GM19324 (cell line): ENCODE results near the gene GID8.

Source experiments
- ATAC-seq: cut with Tn5 transposase; IDR thresholded peaks from one replicate; pipeline ENCODE4 v1.9.1; 2021; ENCODE audit warnings: mild to moderate bottlenecking, moderate library complexity; ENCODE audit not compliant: unreplicated experiment, low FRiP score

GID8 gene

DNA sequence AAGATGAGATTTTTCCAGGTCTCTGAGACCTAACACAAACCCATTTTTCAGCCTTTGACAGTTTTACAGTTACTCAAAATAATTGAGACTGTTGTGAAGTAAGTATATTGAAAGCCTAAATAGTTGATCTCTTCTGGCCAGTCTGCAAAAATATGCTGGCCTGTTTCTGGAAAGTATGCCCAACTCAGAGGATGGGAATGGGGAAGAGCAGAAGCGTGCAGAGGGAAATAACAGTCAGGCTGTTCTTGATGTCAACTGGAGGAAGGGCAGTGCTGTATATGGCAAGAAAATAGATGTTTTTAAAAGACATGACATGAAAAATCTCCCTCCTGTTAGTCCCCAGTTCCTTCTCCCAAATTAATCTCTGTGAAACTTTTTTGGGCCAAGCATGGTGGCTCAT is 3.8 kb downstream of the GID8 start:
- ATAC-seq, result no peak

DNA sequence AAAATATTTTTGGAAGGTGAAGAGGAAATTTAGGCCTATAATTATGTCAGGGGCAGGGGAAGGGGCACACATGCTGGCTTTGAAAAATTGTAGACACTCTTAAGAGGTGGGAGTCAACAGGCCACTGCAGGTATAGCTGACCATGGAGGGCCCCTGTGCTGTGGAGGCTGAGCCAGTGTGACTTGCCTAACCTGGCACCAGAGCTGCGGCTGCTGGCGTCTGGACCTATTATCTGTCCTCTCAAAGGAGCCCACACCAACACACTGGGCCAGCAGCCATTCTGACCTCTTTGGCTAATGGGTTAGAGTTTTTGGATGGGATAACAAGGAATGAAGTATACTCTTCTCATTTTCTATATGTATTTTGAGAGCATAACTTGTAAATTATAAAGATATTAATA is 4.5 kb downstream of the GID8 start:
- ATAC-seq, result no peak

DNA sequence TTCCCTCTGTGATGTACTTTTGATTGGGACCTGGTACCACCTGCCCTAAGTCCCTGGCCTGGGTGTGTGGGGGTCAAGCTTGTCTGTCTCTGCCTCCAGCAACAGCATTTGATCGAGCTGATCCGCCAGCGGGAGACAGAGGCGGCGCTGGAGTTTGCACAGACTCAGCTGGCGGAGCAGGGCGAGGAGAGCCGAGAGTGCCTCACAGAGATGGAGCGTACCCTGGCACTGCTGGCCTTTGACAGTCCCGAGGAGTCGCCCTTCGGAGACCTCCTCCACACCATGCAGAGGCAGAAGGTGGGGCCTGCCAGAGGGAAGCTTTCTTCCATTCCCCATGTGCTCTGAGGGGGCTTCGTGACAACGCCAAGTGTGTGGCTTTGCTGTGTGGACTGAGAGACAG is 5.4 kb downstream of the GID8 start:
- ATAC-seq, result no peak

DNA sequence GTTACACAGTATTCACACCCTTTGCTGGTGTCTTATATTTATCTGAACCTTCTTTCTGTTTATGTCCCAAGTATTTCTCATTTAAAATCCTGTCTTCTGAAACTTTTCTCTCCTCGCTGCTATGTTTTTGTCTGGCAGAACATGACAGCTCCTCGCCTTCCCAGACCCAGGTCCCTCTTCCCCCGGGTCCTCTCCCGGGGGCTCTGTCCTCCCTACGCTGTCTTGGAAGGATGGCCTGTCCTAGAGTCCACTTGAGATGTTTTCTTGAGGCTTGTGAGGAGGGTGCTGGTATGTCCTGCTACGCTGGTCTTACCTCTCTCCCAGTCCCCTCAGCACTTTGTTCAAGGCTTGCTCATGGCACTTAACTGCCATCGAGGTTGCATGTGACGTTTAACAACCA is 6.2 kb downstream of the GID8 start:
- no peak for ATAC-seq

DNA sequence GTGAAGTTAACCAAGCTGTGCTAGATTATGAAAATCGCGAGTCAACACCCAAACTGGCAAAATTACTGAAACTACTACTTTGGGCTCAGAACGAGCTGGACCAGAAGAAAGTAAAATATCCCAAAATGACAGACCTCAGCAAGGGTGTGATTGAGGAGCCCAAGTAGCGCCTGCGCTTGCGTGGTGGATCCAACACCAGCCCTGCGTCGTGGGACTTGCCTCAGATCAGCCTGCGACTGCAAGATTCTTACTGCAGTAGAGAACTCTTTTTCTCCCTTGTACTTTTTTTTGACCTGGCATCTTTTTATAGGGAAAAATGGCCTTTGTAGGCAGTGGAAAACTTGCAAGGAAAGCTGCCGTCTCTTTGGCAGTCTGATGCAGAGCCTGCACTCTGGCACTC is 6.8 kb downstream of the GID8 start:
- ATAC-seq, result no peak

DNA sequence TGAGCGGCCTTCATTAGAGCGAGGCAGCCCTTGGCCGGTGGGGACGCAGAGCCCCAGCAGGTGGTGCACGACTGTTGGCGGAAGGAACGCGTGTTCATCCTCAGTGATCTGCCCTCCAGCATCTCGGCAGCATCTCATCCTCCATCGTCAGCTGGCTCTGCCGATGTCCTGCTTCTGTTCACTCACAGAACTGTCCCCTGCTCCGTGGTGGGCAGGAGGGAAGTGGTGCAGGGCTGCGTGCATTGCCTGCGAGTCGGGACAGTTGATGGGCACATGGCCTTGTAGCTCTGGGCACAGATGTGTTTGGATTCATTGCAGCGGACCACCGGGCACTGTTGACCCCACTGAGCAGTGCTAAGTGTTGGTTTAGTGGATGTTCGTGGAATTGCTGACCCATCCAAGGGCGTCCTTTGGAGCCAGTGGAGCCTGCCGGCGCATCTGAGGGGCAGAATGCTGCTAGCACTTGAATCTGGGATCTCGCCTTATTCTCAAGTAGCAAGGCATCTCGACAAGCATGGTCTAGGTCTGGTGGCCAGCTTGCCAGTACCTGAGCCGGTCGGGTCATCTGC is 7.9 kb downstream of the GID8 start:
- ATAC-seq, result no peak

DNA sequence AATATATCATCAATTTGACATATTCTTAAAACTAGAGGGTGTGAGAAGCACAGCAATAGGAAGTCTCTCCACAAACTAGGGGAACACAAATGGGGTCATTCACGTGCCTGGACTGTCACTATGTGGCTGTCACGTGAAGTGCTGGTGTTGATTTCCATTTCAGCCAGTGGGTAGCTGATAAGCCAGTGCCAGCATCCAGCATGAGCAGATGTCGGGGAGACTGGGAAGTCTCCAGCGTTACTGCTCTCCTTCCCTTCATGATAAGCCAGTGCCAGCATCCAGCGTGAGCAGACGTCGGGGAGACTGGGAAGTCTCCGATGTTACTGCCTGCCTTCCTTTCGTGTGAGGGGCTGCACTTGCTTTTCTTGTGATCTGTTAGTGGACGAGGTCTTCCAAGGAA is 9.0 kb downstream of the GID8 start:
- no peak for ATAC-seq

DNA sequence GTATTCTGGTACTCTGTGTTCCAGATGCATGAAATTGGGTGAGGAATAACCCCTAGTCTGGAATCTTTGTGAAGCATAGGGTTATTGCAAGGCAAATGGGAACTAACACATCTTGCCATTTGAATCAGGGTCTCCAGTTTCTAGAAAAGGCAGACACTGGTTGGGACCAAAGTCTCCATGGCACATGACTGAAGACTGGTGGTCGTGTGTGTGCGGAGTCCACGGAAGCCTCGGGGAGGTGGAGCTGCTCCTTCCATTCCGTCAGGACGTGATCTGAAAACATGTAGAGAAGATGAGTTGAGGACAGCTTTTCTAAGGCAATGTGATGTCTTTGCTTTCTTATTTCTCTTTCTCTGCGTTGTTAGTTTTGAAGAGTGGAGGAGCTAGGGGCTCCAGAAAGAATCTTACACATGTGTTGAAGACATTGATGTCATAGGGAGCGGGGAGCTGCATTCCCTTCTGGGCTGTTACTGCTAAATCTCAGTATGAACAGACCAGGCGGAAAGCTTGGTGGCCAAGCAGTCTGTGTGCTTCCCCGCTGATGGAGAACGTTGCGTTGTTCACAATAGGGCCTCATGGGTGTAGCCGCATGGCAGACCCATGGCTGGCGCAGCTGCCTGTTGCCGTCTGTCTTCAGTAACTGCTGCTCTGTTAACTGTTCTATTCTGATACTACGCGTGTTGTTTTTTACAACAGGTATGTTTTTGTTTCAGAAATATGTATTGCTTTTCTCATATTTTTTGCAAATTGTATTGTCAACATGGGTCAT is 9.8 kb downstream of the GID8 start:
- no peak for ATAC-seq

DNA sequence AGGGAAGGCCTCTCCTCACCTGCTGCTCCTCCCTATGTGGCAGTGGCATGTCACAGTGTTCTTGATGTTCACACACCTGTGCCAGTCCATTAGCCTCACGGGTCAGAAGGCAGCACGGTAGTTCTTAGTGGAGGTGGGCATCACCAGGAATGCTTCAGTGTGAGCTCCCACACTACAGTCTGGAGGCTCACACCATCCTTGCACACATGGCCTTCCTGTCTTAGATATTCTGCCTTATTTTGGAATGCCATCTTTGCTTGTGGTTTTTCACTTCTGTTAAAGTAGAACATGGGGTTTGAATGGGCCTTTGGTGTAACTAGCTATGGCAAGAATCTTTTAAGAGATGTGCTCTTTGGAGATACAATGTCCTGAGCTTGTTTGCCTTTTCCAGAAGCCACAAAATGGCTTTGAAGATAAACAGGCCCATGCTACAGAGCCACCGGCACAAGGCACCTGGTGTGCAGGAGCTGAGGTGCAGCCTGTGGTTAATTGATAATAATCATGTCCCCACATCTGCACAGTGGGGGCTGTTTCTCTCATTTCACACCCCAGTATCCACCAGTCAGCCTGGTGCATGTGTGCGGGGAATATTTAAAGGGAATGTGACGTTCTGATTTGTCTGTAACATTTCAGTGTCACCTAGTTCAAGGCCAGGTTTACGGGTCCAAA is 11.3 kb downstream of the GID8 start:
- ATAC-seq, result no peak

DNA sequence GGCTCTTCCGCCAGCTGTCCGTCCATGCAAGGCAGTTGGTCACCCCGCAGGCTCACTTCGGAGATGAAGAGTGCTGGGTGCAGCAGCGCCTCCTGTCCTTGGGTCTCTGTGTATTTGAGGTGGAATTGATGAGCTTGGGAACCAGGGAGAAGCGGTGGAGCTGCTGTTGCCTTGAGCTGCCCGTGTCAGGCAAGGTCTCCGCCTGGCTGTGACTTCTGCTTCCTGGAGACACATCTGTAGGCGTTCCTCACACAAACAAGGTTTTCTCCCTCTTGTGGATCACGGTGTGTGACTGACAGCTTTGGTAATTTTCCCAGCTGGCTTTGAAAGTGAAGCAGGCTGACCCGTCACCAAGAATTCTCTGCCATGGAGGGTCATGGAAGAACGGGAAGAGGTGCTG is 12.0 kb downstream of the GID8 start:
- ATAC-seq, result no peak

DNA sequence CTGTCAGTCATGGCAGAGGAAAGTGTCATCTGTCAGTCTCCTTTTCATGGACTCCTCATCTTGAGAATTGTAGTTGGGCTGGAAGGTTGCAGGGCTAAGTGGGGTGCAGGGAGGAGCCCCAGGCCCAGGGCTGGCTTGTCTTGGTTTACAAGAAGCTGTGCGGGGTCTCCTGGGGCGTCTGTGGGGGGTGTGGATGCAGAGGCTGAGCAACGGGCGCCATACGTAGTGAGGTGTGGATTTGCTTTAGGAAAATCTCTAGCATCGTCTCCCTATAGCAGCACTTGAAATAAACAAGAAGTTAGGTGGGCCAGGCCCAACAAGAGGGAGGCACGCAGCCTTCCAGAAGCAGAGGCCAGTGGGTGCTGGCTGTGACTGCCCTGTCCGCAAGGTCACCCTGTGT is 12.8 kb downstream of the GID8 start:
- ATAC-seq, result no peak

DNA sequence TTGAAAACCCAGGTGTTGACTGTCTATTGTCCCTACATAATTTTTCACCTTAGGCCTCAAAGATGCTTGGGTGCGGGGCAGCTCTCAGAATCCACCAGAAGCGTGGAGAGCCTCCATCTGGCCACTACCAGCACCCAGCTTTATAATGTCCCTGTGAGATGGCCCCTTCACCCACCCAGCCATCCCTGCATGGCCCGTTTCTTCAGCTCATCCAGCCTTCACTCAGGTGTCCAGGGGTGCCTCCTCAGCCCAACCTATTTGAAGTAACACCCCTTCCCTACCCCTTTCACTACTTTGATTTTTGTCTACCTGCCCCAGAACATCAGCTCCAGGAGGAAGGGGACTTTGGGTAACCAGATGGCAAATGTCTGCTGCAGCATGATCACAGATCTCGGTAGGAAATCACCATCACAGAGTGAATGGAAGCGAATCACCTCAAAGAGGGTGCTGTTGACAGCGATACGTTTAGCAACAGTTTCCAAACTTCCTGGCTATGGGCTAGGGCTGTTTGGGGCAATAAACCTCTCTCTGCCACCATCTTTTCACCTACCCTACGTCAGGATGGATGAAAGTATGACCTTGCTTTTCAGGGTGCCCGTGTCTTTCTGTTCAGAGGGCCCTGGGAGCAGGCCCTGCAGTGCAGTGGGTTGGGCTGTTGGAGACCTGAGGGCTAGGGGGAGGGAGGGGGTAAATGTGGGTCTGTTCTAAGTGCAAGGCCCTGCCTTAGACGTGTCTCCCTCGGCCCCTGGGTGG is 13.4 kb downstream of the GID8 start:
- ATAC-seq, result no peak

DNA sequence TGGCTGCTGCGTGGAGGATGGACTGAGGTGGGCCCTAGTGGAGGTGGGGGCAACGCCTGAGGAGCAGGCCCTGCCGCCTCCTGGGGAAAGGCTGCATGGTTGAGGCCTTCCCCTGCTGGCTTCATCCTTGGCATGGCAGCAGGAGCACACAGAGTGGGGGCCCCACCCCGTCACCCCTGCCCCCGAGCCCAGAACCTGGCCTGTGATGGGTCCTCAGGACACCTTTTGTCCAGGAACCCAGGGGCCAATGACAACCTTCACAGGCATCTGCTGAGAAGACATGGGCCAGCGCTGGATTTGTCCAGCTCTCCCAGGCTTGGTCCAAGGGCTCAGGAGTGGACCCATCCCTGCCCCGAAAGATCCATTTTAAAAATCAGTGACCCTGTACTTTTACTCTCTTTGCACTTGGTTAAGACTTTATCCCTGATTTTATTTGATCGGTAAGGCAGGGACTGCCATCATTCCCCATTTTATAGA is 14.0 kb downstream of the GID8 start:
- ATAC-seq, result no peak

DNA sequence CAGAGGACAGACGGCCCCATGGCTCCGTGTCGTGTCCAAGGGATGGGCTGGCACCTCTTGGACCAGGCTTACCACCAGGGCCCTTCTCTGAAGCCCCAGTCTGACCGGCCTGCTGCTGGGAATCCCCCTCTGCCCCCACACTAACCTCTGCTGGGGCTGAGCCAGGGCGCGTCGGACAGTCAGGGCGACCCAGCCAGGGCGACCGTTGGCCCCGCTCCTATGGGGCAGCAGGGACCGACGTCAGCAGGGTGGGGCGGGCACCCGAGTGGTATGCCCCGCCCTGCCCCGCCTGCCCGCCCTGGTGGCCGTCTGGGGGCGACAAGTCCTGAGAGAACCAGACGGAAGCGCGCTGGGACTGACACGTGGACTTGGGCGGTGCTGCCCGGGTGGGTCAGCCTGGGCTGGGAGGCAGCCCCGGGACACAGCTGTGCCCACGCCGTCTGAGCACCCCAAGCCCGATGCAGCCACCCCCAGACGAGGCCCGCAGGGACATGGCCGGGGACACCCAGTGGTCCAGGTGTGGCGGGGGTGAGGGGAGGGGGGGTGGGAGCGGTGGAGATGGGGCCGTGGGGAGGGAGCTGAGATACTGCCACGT is 14.5 kb downstream of the GID8 start, which contains the start of gene SLC17A9:
SLC17A9 (plus strand) TSS at position 337 of the 595 bp plus-strand sequence; CDS start at position 459, 122 bp downstream.
- peak; percentile 52 for ATAC-seq

DNA sequence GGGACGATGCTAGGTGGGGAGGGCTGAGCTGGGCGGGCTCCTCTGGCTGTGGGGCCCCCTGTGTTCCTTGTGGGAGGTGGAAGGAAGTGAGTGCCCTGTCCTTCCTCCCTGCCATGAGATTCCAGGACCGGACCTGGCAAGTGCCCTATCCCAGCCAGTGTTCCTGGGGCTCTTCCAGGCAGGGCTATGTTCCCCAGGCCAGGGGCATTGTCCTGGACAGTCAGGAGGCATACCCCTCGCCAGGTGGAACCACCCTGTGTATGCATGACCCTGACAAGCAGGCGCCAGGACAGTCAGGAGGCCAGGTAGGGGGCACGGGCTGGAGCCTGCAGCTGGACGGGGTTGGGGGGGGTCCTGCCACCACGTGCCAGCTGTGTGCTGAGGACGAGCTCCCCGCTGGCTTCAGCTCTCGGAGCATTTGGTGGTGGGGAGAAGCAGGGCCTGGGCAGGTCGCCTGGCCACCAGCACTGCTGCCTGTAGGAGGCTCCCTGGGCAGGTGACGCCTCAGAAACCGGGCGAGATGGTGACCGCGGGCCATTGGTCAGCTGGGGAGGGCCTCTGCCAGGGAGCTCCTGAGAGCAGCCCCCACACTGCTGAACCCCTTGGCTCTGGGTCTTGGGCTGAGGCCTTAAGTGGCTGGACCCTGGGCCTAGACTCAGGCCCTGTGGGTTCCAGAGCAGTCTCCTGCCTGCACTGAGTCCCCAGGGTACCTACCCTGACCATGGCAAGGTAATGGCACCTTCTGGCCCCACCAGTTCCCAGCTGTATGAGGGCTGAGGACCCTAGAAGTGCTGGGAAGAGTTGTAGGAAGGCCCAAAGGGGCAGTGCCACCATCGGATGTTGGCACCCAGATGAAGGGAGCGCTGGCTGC is 15.3 kb downstream of the GID8 start:
- ATAC-seq, result peak; percentile 6

DNA sequence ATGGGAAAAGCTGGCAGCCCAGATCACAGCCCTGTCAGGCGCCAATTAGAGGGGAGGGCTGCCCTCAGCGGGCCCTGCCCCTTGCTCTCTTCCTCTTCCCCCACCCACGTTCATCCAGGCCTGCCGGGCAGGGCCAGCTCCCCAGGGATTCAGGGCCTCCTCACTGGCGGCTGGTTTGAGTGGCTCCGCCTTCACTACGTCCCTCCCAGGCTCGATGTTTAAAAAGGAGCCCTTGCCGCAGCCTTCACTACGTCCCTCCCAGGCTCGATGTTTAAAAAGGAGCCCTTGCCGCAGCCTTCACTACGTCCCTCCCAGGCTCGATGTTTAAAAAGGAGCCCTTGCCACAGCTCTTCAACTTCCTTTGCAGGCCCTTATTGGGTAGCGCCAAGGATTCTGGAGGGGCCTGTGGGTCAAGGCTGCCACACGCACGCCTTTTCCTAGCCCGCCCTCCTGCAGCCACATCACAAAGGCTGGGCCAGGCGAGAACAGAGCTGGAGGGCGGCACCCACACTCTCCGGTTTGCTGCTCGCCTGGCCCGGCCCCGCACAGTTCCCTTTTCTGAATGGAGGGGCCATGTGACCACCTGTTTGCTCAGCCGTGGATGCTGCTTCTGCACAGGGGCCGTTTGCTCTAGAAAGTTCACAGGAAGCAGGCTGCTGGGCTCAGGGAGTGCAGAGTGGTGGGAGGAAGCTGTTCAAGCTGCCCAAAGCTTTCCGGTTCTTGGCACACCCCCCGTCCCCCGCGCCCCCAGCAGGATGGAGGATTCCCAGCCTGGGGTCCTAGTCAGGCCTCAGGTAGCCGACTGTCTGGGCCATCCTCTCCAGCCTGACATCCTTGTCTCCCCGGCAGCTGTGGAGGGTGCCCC is 16.1 kb downstream of the GID8 start:
- ATAC-seq, result peak; percentile 74

DNA sequence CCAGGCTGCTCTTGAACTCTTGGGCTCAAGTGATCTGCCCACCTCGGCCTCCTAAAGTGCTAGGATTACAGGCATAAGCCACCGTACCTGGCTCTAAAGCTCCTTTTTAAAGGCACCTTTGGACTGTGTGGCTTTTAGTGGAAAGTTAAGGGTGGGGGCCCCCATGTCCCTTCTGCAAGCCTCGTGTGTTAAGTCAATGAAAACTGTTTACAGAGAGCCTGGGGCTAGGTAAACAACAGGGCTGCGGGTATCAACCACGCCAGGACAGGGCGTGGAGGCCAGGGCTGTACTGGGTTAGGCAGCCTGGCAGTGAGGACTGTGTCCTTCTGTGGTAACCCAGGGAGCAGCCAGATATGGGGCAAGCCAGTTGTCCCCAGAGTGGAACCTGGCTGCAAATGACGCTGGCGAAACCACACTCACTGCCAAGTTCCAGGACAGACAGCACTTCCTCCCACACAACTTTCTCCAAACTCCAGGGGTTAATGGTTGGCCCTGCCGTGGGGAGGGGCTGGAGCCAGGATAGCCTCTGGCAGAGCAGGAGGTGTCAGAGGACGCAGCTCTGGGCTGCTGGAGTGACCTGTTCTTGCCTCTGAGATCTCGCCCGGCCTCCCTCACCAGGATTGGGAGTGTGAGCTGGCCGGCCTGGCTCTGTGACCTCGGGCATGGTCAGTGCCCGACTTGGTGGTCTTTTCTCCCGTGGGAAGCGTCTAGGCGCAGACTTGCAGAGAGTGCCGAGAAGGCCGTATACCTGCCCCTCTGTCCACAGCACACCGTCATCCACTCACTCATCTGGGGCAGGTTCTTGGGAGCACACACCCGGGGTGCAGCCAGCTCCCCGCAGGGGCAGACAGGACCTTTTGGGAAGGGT is 17.8 kb downstream of the GID8 start:
- ATAC-seq, result no peak
